HCT116 (cell line): Measurements from ENCODE around the gene COA1. TPM values are rescaled to one million over a fixed set of nuclear protein-coding genes. Genes with fewer than 3 reads are reported as not detected.

Source experiments
- ATAC-seq: fragments of 200-7000 bp; cut with Tn5 transposase; 2 replicates; pipeline ENCODE4 v1.9.1; 2020; ENCODE audit warnings: mild to moderate bottlenecking, moderate library complexity
- BruUV-seq: library from RNA; stranded (reverse); fragments of 400-500 nt; replicated peaks from 2 replicates; lab custom pipeline; 2021; lab: Mats Ljungman, UMichigan
- CTCF ChIA-PET: fragments of 300-600 bp; sonication (Branson Sonifier 250); formaldehyde crosslinking; loops from one replicate; lab custom pipeline; 2021; ENCODE audit warnings: antibody characterized with exemption; lab: Charles Lee
- POLR2A ChIA-PET: fragments of 300-600, 350-600 bp; sonication (Branson Sonifier 250); formaldehyde crosslinking; loops from one replicate; lab custom pipeline; 2021; ENCODE audit warnings: antibody characterized with exemption; lab: Charles Lee
- RAD21 ChIA-PET, 2 experiments: fragments of 300-600 bp; sonication (Branson Sonifier 250); formaldehyde crosslinking; loops; one replicate each; lab custom pipeline; 2023; ENCODE audit warnings: low total read pairs in 2 of 2; ENCODE audit not compliant: uncharacterized antibody in 2 of 2, unreplicated experiment in 2 of 2, low non-redundant PET in 1 of 2; lab: Charles Lee
- DNase-seq: peaks from one replicate; pipeline ENCODE4 v3.0.0-alpha.2; 2010; ENCODE audit warnings: low read depth, low spot score
- H2AFZ ChIP-seq: fragments of 200-600 bp; shearing (Covaris generic), sonication (generic); 2 replicates; pipeline ENCODE4 v1.6.1; 2017; ENCODE audit warnings: low read depth, mixed run types, mixed read lengths, antibody characterized with exemption, low read length; ENCODE audit not compliant: poor library complexity, severe bottlenecking
- H3K27ac ChIP-seq: 2 replicates; pipeline ENCODE4 v1.5.1; 2012; ENCODE audit warnings: low read depth, low read length
- H3K27me3 ChIP-seq: fragments of 200-600 bp; sonication (generic); 2 replicates; pipeline ENCODE4 v1.6.1; 2016; ENCODE audit warnings: mixed run types, low read length, mixed read lengths; ENCODE audit not compliant: insufficient read depth
- H3K36me3 ChIP-seq, 2 experiments: fragments of 200-500 bp in 1 of 2; fragments of 200-600 bp in 1 of 2; sonication (Bioruptor generic) in 1 of 2; sonication (generic) in 1 of 2; 2 replicates each; pipeline versions ENCODE4 v1.5.1 to v1.6.1; 2014 to 2016; ENCODE audit warnings: low read length in 2 of 2, inconsistent platforms in 1 of 2, mixed read lengths in 1 of 2, mixed run types in 1 of 2; ENCODE audit not compliant: insufficient read depth in 2 of 2, control insufficient read depth in 1 of 2
- H3K4me1 ChIP-seq, 2 experiments: fragments of 200-600 bp in 1 of 2; sonication (generic) in 1 of 2; 2 replicates each; pipeline versions ENCODE4 v1.5.1 to v1.6.1; 2012 to 2017; ENCODE audit warnings: low read length in 2 of 2, inconsistent platforms in 1 of 2, mild to moderate bottlenecking in 1 of 2, mixed read lengths in 1 of 2, mixed run types in 1 of 2, moderate library complexity in 1 of 2; ENCODE audit not compliant: insufficient read depth in 2 of 2, control insufficient read depth in 1 of 2
- H3K4me2 ChIP-seq: fragments of 200-600 bp; sonication (generic); 2 replicates; pipeline ENCODE4 v1.6.1; 2017; ENCODE audit warnings: mixed run types, low read length, mixed read lengths
- H3K4me3 ChIP-seq, 2 experiments: fragments of 200-600 bp in 1 of 2; sonication (generic) in 1 of 2; replicated peaks in 1 of 2; 2 replicates each; pipeline ENCODE4 v1.5.1; 2011 to 2016; ENCODE audit warnings: low read length in 2 of 2, control low read depth in 1 of 2, low read depth in 1 of 2, mild to moderate bottlenecking in 1 of 2, mixed read lengths in 1 of 2, mixed run types in 1 of 2
- H3K79me2 ChIP-seq: fragments of 200-600 bp; sonication (generic); 2 replicates; pipeline ENCODE4 v1.6.1; 2017; ENCODE audit warnings: mild to moderate bottlenecking, mixed run types, low read length, moderate library complexity, mixed read lengths; ENCODE audit not compliant: insufficient read depth
- H3K9ac ChIP-seq: fragments of 200-600 bp; sonication (generic); 2 replicates; pipeline ENCODE4 v1.6.1; 2016; ENCODE audit warnings: low read length, mixed read lengths
- H3K9me2 ChIP-seq: fragments of 200-600 bp; sonication (generic), shearing (Covaris generic); 2 replicates; pipeline ENCODE4 v1.6.1; 2017; ENCODE audit warnings: mixed run types, mild to moderate bottlenecking, moderate library complexity; ENCODE audit not compliant: insufficient read depth
- H3K9me3 ChIP-seq, 2 experiments: fragments of 200-500 bp in 1 of 2; fragments of 200-600 bp in 1 of 2; sonication (Bioruptor generic) in 1 of 2; sonication (generic) in 1 of 2; 2 replicates each; pipeline ENCODE4 v1.6.1; 2014 to 2017; ENCODE audit warnings: low read length in 2 of 2, mixed read lengths in 2 of 2, inconsistent platforms in 1 of 2, low read depth in 1 of 2, mild to moderate bottlenecking in 1 of 2, mixed run types in 1 of 2, moderate library complexity in 1 of 2; ENCODE audit not compliant: control insufficient read depth in 1 of 2, insufficient read depth in 1 of 2
- H4K20me1 ChIP-seq: fragments of 200-600 bp; sonication (generic), shearing (Covaris generic); 2 replicates; pipeline ENCODE4 v1.6.1; 2017; ENCODE audit warnings: mixed run types, mild to moderate bottlenecking, moderate library complexity; ENCODE audit not compliant: insufficient read depth
- ATF3 ChIP-seq: IDR thresholded peaks from 2 replicates; pipeline ENCODE4 v1.6.1; 2012
- CBX3 ChIP-seq: IDR thresholded peaks from 2 replicates; pipeline ENCODE4 v1.6.1; 2012; ENCODE audit warnings: low read depth
- CEBPB ChIP-seq: IDR thresholded peaks from 2 replicates; pipeline ENCODE4 v1.6.1; 2012; ENCODE audit warnings: low read depth
- CTCF ChIP-seq, 3 experiments: fragments of 200-600 bp in 1 of 3; sonication (generic) in 1 of 3; IDR thresholded peaks in 2 of 3; conservative IDR thresholded peaks in 1 of 3; 2 replicates each; pipeline ENCODE4 v1.5.1; 2012 to 2017; ENCODE audit warnings: low read depth in 2 of 3, low read length in 2 of 3, antibody characterized with exemption in 1 of 3, borderline replicate concordance in 1 of 3, control low read depth in 1 of 3, mild to moderate bottlenecking in 1 of 3, mixed read lengths in 1 of 3, mixed run types in 1 of 3, moderate library complexity in 1 of 3; ENCODE audit not compliant: insufficient read depth in 1 of 3
- ELF1 ChIP-seq: IDR thresholded peaks from 2 replicates; pipeline ENCODE4 v1.6.1; 2012; ENCODE audit warnings: low read depth, borderline replicate concordance
- EZH2 ChIP-seq: fragments of 200-600 bp; sonication (generic); IDR thresholded peaks from 2 replicates; pipeline ENCODE4 v1.6.1; 2017; ENCODE audit warnings: antibody characterized with exemption, mixed run types
- EZH2phosphoT487 ChIP-seq: fragments of 200-600 bp; IDR thresholded peaks from 2 replicates; pipeline ENCODE4 v1.6.1; 2018; ENCODE audit warnings: antibody characterized with exemption, borderline replicate concordance
- FOSL1 ChIP-seq: IDR thresholded peaks from 2 replicates; pipeline ENCODE4 v1.6.1; 2012; ENCODE audit warnings: low read depth
- POLR2A ChIP-seq: IDR thresholded peaks from 2 replicates; pipeline ENCODE4 v1.7.0; 2011; ENCODE audit warnings: borderline replicate concordance; ENCODE audit not compliant: insufficient read depth, insufficient read length; ENCODE audit errors: extremely low read depth
- POLR2AphosphoS5 ChIP-seq: IDR thresholded peaks from 2 replicates; pipeline ENCODE4 v1.6.1; 2011; ENCODE audit warnings: mild to moderate bottlenecking, low read depth, low read length, moderate library complexity
- RAD21 ChIP-seq: IDR thresholded peaks from 2 replicates; pipeline ENCODE4 v1.6.1; 2012; ENCODE audit warnings: low read depth, mild to moderate bottlenecking
- REST ChIP-seq: IDR thresholded peaks from 2 replicates; pipeline ENCODE4 v1.6.1; 2012; ENCODE audit warnings: low read depth
- SIN3A ChIP-seq: IDR thresholded peaks from 2 replicates; pipeline ENCODE4 v1.6.1; 2012; ENCODE audit warnings: low read depth
- SP1 ChIP-seq: IDR thresholded peaks from 2 replicates; pipeline ENCODE4 v1.6.1; 2012; ENCODE audit warnings: low read depth
- SRF ChIP-seq: IDR thresholded peaks from 2 replicates; pipeline ENCODE4 v1.6.1; 2012; ENCODE audit warnings: low read depth
- TCF7L2 ChIP-seq: IDR thresholded peaks from 2 replicates; pipeline ENCODE4 v1.7.0; 2011; ENCODE audit warnings: borderline replicate concordance, inconsistent platforms; ENCODE audit not compliant: insufficient read depth, insufficient read length; ENCODE audit errors: extremely low read depth
- YY1 ChIP-seq: IDR thresholded peaks from 2 replicates; pipeline ENCODE4 v1.6.1; 2011; ENCODE audit warnings: low read length, low read depth, moderate library complexity, mild to moderate bottlenecking; ENCODE audit not compliant: insufficient replicate concordance; ENCODE audit errors: extremely low read depth
- ZBTB33 ChIP-seq: IDR thresholded peaks from 2 replicates; pipeline ENCODE4 v1.6.1; 2011; ENCODE audit warnings: mild to moderate bottlenecking, low read length, moderate library complexity; ENCODE audit not compliant: insufficient replicate concordance; ENCODE audit errors: extremely low read depth
- ZFX ChIP-seq: fragments of 450-650 bp; IDR thresholded peaks from 2 replicates; pipeline ENCODE4 v1.6.1; 2017
- ZNF274 ChIP-seq: fragments of 200-500 bp; sonication (Bioruptor generic); IDR thresholded peaks from 2 replicates; pipeline ENCODE4 v1.6.1; 2014; ENCODE audit warnings: mild to moderate bottlenecking, low read depth, low read length, inconsistent platforms
- intact Hi-C: fragments of 100-400 bp; cut with micrococcal nuclease; formaldehyde crosslinking; loops from 2 replicates; pipeline ENCODE4 v1.10.0; 2022
- total RNA-seq: library from RNA; stranded (reverse); gene quantifications from one replicate; pipeline ENCODE4 v1.2.1, GENCODE V29; 2021; ENCODE audit not compliant: unreplicated experiment

COA1 gene
- total RNA-seq, 1 experiment from 2014 or later = 78.5 TPM

- H3K36me3 ChIP-seq = no peaks in the 10 kb centered on the region
- no peak overlapping the region for H3K4me3 ChIP-seq
- H3K4me2 ChIP-seq = no peak overlapping the region
- intact Hi-C loops = no loop called here
- H3K9me2 ChIP-seq = no peaks in the 10 kb centered on the region
- peaks cover 0 to 4% of the 10 kb centered on the region in 2 experiments; a peak in 1 of 4 replicates for H3K9me3 ChIP-seq
- POLR2A ChIA-PET = no interaction called here
- peaks cover 100% of the 10 kb centered on the region for H3K79me2 ChIP-seq
- H4K20me1 ChIP-seq = peaks cover 12% of the 10 kb centered on the region; the same call in 1 of the 2 replicates
- no peak for TF ChIP-seq EZH2phosphoT487
- no peak for TF ChIP-seq ELF1
- no peak for TF ChIP-seq YY1
- no peak for TF ChIP-seq SP1
- TF ChIP-seq ZNF274 = no peak
- TF ChIP-seq CTCF (IDR thresholded peaks at IDR 0.05 in 2 of 3, conservative IDR thresholded peaks at IDR 0.05 in 1 of 3; ENCODE audit: borderline replicate concordance in 1 of 3, insufficient read depth in 1 of 3, low read depth in 2 of 3, low read length in 2 of 3) = no peak
- no peak for TF ChIP-seq REST
- no peak for TF ChIP-seq ATF3
- no peak for TF ChIP-seq ZBTB33
- no peak for TF ChIP-seq SRF
- TF ChIP-seq POLR2AphosphoS5 = no peak
- no peak for TF ChIP-seq FOSL1
- no peak for TF ChIP-seq EZH2
- TF ChIP-seq TCF7L2 = no peak
- no peak for TF ChIP-seq SIN3A
- TF ChIP-seq POLR2A = no peak
- no peak for TF ChIP-seq CEBPB
- TF ChIP-seq RAD21 = no peak
- TF ChIP-seq ZFX = no peak
- no peak for TF ChIP-seq CBX3
- TF ChIP-seq, all 23 proteins: peak for 0
- Histone ChIP-seq H2AFZ (no peak overlapping the region), H3K27ac (no peak overlapping the region), H3K27me3 (no peaks in the 10 kb centered on the region), H3K4me1 (peaks cover 0 to 26% of the 10 kb centered on the region in 2 experiments; a peak in 1 of 4 replicates), H3K9ac (no peak overlapping the region)
- ChIA-PET RAD21 (no interaction called here), CTCF (interaction anchor here (1.6 kb wide), 1 partner anchor 86 kb away, joined by 4 read pairs; the partner anchor contains the start of gene STK17A)
- ATAC-seq = peak; percentile 38
- no peak for DNase-seq
- BruUV-seq = no TSS peak
Measured at GRCh38 chr7:43668035-43668434, 61.3 kb downstream of the COA1 start.
